HepG2 (cell line): ENCODE data around the gene RABGEF1. TPM values are rescaled to one million over a fixed set of nuclear protein-coding genes. Genes with fewer than 3 reads are reported as not detected.
A peak's percentile ranks its signal among the peaks of the same experiment; 100 is the strongest.

Experiments used
- AGO1 ChIP-seq: fragments of 200-400 bp; formaldehyde crosslinking; IDR thresholded peaks from 2 replicates; pipeline ENCODE4 v1.6.1; 2017; ENCODE audit warnings: mild to moderate bottlenecking, low read depth, low read length, moderate library complexity; ENCODE audit not compliant: poor library complexity, severe bottlenecking
- BORCS8-MEF2B ChIP-seq: sonication (generic); formaldehyde crosslinking; IDR thresholded peaks from 2 replicates; pipeline ENCODE4 v1.8.0; 2022; ENCODE audit warnings: mild to moderate bottlenecking, missing genetic modification reagents
- CENPX ChIP-seq: sonication (generic); formaldehyde crosslinking; IDR thresholded peaks from 2 replicates; pipeline ENCODE4 v1.9.0; 2021; ENCODE audit warnings: mild to moderate bottlenecking, missing genetic modification reagents, moderate library complexity
- FIP1L1 ChIP-seq: fragments of 200-400 bp; formaldehyde crosslinking; IDR thresholded peaks from 2 replicates; pipeline ENCODE4 v1.6.1; 2018; ENCODE audit warnings: low read depth, mild to moderate bottlenecking, low read length, moderate library complexity, borderline replicate concordance; ENCODE audit not compliant: insufficient read depth
- IRF9 ChIP-seq: sonication (generic); formaldehyde crosslinking; IDR thresholded peaks from 2 replicates; pipeline ENCODE4 v1.8.0; 2022; ENCODE audit warnings: missing genetic modification reagents, mild to moderate bottlenecking, borderline replicate concordance
- KLF16 ChIP-seq, 2 experiments: sonication (generic) in 1 of 2; formaldehyde crosslinking in 1 of 2; IDR thresholded peaks; 2 replicates each; pipeline versions ENCODE4 v1.6.1 to v1.8.0; 2016 to 2023; ENCODE audit warnings: missing genetic modification reagents in 2 of 2, missing compliant biosample characterization in 1 of 2
- LBX2 ChIP-seq: sonication (generic); formaldehyde crosslinking; IDR thresholded peaks from 2 replicates; pipeline ENCODE4 v1.5.0; 2020; ENCODE audit warnings: missing genetic modification reagents, mild to moderate bottlenecking, borderline replicate concordance
- MBD4 ChIP-seq: IDR thresholded peaks from 2 replicates; pipeline ENCODE4 v1.6.1; 2012; ENCODE audit warnings: low read length, inconsistent platforms, borderline replicate concordance
- MEIS2 ChIP-seq: sonication (generic); formaldehyde crosslinking; IDR thresholded peaks from 2 replicates; pipeline ENCODE4 v1.9.0; 2021; ENCODE audit warnings: mild to moderate bottlenecking, missing genetic modification reagents
- NKX3-1 ChIP-seq: sonication (generic); formaldehyde crosslinking; IDR thresholded peaks from 2 replicates; pipeline ENCODE4 v1.5.0; 2020; ENCODE audit warnings: missing genetic modification reagents
- PAWR ChIP-seq: sonication (generic); formaldehyde crosslinking; IDR thresholded peaks from 2 replicates; pipeline ENCODE4 v1.4.0; 2020; ENCODE audit warnings: missing genetic modification reagents, mild to moderate bottlenecking, borderline replicate concordance
- PRDM4 ChIP-seq: sonication (generic); formaldehyde crosslinking; IDR thresholded peaks from 2 replicates; pipeline ENCODE4 v1.9.0; 2021; ENCODE audit warnings: missing genetic modification reagents, borderline replicate concordance
- PRMT3 ChIP-seq: sonication (generic); formaldehyde crosslinking; IDR thresholded peaks from 2 replicates; pipeline ENCODE4 v1.8.1; 2022; ENCODE audit warnings: low read depth, mild to moderate bottlenecking, moderate library complexity, missing genetic modification reagents, borderline replicate concordance
- RFX1 ChIP-seq: fragments of 450-650 bp; IDR thresholded peaks from 2 replicates; pipeline ENCODE4 v1.6.1; 2017
- RXRB ChIP-seq: IDR thresholded peaks from 2 replicates; pipeline ENCODE4 v1.6.1; 2016; ENCODE audit warnings: borderline replicate concordance, missing genetic modification reagents, missing compliant biosample characterization
- SAFB2 ChIP-seq: sonication (generic); formaldehyde crosslinking; IDR thresholded peaks from 2 replicates; pipeline ENCODE4 v1.5.1; 2020; ENCODE audit warnings: missing genetic modification reagents, low read depth, mild to moderate bottlenecking, borderline replicate concordance
- SP5 ChIP-seq: IDR thresholded peaks from 2 replicates; pipeline ENCODE4 v1.6.1; 2016; ENCODE audit warnings: low read depth, borderline replicate concordance
- THAP11 ChIP-seq: IDR thresholded peaks from 2 replicates; pipeline ENCODE4 v1.6.1; 2016; ENCODE audit warnings: missing biosample characterization, missing genetic modification reagents
- TRIM24 ChIP-seq: sonication (generic); formaldehyde crosslinking; IDR thresholded peaks from 2 replicates; pipeline ENCODE4 v1.8.0; 2022; ENCODE audit warnings: mild to moderate bottlenecking, missing genetic modification reagents
- ZFP36L1 ChIP-seq: sonication (generic); formaldehyde crosslinking; IDR thresholded peaks from 2 replicates; pipeline ENCODE4 v1.8.0; 2022; ENCODE audit warnings: mild to moderate bottlenecking, missing genetic modification reagents, moderate library complexity
- ZNF432 ChIP-seq: sonication (generic); formaldehyde crosslinking; IDR thresholded peaks from 2 replicates; pipeline ENCODE4 v1.5.0; 2020; ENCODE audit warnings: missing genetic modification reagents, mild to moderate bottlenecking, borderline replicate concordance
- ZXDC ChIP-seq: sonication (generic); formaldehyde crosslinking; IDR thresholded peaks from 2 replicates; pipeline ENCODE4 v1.5.0; 2020; ENCODE audit warnings: mild to moderate bottlenecking, missing genetic modification reagents
- polyA plus RNA-seq, 8 experiments: library from polyadenylated mRNA; depleted of rRNA in 3 of 8; stranded (reverse) in 7 of 8; unstranded in 1 of 8; fragments of >200 nt; fragmentation: Illumina TruSeq in 4 of 8; extraction: Trizol in 4 of 8; gene quantifications; 2 replicates each; pipeline versions ENCODE4 v1.2.1 to v1.2.3, GENCODE V29; 2011 to 2016; ENCODE audit warnings: low read depth in 4 of 8, missing spikeins in 1 of 8, mixed read lengths in 1 of 8; ENCODE audit not compliant: insufficient read depth in 1 of 8
- total RNA-seq, 5 experiments: library from RNA; depleted of rRNA; stranded (reverse); fragments of >200 nt; fragmentation: Illumina TruSeq; extraction: Trizol; gene quantifications; 2 replicates each; pipeline ENCODE4 v1.2.3, GENCODE V29; 2016; ENCODE audit warnings: low read depth in 1 of 5

Gene RABGEF1
- total and polyA plus RNA-seq, 2 of the 13 experiments (the other 11 are each of a cell fraction or from before 2014, with no cell fraction given), result 22.7 to 35.3 TPM

GRCh38 chr7:66844552-66845378 lies 104.2 kb downstream of the RABGEF1 start (continued):
- TF ChIP-seq SAFB2 (peak; percentile 61; the same call in 1 of the 2 replicates), PRDM4 (CRISPR knock-in tag) (no peak), BORCS8-MEF2B (CRISPR knock-in tag) (peak; percentile 78; the same call in 1 of the 2 replicates), TRIM24 (CRISPR knock-in tag) (no peak), LBX2 (no peak), PRMT3 (CRISPR knock-in tag) (no peak; the same call in 1 of the 2 replicates), PAWR (no peak), ZNF432 (CRISPR knock-in tag) (no peak), IRF9 (CRISPR knock-in tag) (peak; percentile 86; the same call in 1 of the 2 replicates), MEIS2 (CRISPR knock-in tag) (peak; percentile 13; the same call in 1 of the 2 replicates), RXRB (CRISPR knock-in tag) (peak; percentile 56; the same call in 1 of the 2 replicates), KLF16 (CRISPR knock-in tag; IDR thresholded peaks at IDR 0.05) (0 out of 4 replicates have a peak, but pooled peaks of 1 of the 2 experiments have one; percentile 63), SP5 (peak; percentile 85), FIP1L1 (no peak), MBD4 (no peak), ZFP36L1 (CRISPR knock-in tag) (0 out of 2 replicates have a peak, but pooled peaks have one; percentile 20), THAP11 (CRISPR knock-in tag) (peak; percentile 94), CENPX (CRISPR knock-in tag) (no peak), NKX3-1 (CRISPR knock-in tag) (no peak), ZXDC (CRISPR knock-in tag) (no peak), AGO1 (no peak), RFX1 (peak; percentile 55; the same call in 1 of the 2 replicates)
